K562 (cell line): ENCODE results near the gene ATXN7L2.

Source experiments
- AFF4 ChIP-seq: sonication (generic); formaldehyde crosslinking; IDR thresholded peaks from 2 replicates; pipeline ENCODE4 v1.8.0; 2023; ENCODE audit warnings: mild to moderate bottlenecking, missing genetic modification reagents
- BRD4 ChIP-seq: fragments of 200-600 bp; sonication (generic); IDR thresholded peaks from 2 replicates; pipeline ENCODE4 v1.6.1; 2017; ENCODE audit warnings: inconsistent platforms
- CTCF ChIP-seq, 3 experiments: IDR thresholded peaks in 2 of 3; conservative IDR thresholded peaks in 1 of 3; 2 replicates each; pipeline ENCODE4 v1.5.1; 2011 to 2012; ENCODE audit warnings: low read length in 3 of 3, mild to moderate bottlenecking in 3 of 3, control low read depth in 2 of 3, improper control_type of control experiment in 1 of 3, inconsistent platforms in 1 of 3, low read depth in 1 of 3, mixed read lengths in 1 of 3, moderate library complexity in 1 of 3; ENCODE audit not compliant: insufficient read depth in 2 of 3
- E2F8 ChIP-seq: fragments of 450-650 bp; IDR thresholded peaks from 2 replicates; pipeline ENCODE4 v1.7.1; 2018; ENCODE audit warnings: mild to moderate bottlenecking, low read depth; ENCODE audit not compliant: partially characterized antibody
- ELK3 ChIP-seq: fragments of 450-650 bp; formaldehyde crosslinking; IDR thresholded peaks from 2 replicates; pipeline ENCODE4 v1.4.0; 2020; ENCODE audit warnings: mild to moderate bottlenecking
- EP300 ChIP-seq: IDR thresholded peaks from 2 replicates; pipeline ENCODE4 v1.6.1; 2012; ENCODE audit warnings: low read length, improper control_type of control experiment
- ZNF23 ChIP-seq: fragments of 250-450 bp; sonication (Bioruptor Pico); IDR thresholded peaks from 2 replicates; pipeline ENCODE4 v1.4.0; 2020; ENCODE audit warnings: mild to moderate bottlenecking

- TF ChIP-seq BRD4: no peak
- no peak for TF ChIP-seq ZNF23 (CRISPR knock-in tag)
- no peak for TF ChIP-seq E2F8
- no peak for TF ChIP-seq AFF4 (CRISPR knock-in tag)
- TF ChIP-seq EP300: no peak
- TF ChIP-seq ELK3 (CRISPR knock-in tag): no peak
- no peak; a peak in 1 of 6 replicates for TF ChIP-seq CTCF (IDR thresholded peaks at IDR 0.05 in 2 of 3, conservative IDR thresholded peaks at IDR 0.05 in 1 of 3; ENCODE audit: insufficient read depth in 2 of 3, low read depth in 1 of 3, low read length in 3 of 3)
These were observed 44.9 kb upstream of the ATXN7L2 start for GRCh38 chr1:109438798-109439297.
